ENCODE measurements around the gene FBXO48. TPM values are rescaled to one million over a fixed set of nuclear protein-coding genes. Genes with fewer than 3 reads are reported as not detected.
A peak's percentile ranks its signal among the peaks of the same experiment; 100 is the strongest.
"Not testable (repeated sequence)": the region's sequence is repeated elsewhere in the genome, so short reads cannot be mapped to it uniquely, and the experiment has no call there.

Gene FBXO48
- total RNA-seq, 4 donors from 2014 or later, result 0.24 to 1.3 (median 0.80) TPM

DNA sequence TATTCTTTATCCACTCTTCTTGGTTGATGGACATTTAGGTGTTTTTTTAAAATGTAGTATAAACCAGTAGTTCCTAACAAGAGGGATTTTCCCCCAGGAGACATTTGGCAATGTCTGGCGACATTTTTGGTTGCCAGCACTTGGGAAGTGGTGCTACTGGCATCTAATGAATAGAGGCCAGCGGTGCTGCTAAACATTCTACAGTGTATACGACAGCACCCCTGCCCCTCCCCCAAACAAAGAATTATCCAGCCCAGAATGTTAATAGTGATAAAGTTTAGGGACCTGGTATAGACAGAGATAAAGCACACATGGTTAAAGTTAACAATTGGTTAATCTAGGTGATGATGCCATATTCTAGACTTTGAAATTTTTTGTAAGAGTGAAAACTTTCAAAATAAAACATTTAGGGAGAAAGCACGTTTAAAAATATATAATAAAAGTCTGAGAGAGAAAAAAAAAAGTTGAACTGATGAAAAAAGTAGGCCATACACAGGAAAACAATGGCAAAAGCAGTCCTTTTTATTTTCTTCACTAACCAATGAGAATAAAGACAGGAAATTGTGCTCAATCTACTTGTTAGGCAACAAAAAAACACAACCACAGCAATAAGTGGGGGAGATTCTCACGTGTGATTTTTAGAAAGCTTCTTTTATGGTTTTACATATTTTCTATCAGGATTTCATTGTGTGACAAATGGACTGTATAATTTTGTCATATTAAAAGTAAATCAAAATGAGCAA is 14.8 kb downstream of the FBXO48 start:
- DNase-seq (ENCODE audit: low spot score) (no peak), ATAC-seq (ENCODE audit: low FRiP score) (no peak)
- TF ChIP-seq, protein P1, sequence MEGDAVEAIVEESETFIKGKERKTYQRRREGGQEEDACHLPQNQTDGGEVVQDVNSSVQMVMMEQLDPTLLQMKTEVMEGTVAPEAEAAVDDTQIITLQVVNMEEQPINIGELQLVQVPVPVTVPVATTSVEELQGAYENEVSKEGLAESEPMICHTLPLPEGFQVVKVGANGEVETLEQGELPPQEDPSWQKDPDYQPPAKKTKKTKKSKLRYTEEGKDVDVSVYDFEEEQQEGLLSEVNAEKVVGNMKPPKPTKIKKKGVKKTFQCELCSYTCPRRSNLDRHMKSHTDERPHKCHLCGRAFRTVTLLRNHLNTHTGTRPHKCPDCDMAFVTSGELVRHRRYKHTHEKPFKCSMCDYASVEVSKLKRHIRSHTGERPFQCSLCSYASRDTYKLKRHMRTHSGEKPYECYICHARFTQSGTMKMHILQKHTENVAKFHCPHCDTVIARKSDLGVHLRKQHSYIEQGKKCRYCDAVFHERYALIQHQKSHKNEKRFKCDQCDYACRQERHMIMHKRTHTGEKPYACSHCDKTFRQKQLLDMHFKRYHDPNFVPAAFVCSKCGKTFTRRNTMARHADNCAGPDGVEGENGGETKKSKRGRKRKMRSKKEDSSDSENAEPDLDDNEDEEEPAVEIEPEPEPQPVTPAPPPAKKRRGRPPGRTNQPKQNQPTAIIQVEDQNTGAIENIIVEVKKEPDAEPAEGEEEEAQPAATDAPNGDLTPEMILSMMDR (IDR thresholded peaks at IDR 0.05), result no peak

- DNase-seq (ENCODE audit: low spot score) (no peak), ATAC-seq (ENCODE audit: low FRiP score) (peak; percentile 19)
- TF ChIP-seq, protein P1 (IDR thresholded peaks at IDR 0.05), result no peak
Observed at GRCh38 chr2:68448671-68449653, 18.1 kb downstream of the FBXO48 start.

DNA sequence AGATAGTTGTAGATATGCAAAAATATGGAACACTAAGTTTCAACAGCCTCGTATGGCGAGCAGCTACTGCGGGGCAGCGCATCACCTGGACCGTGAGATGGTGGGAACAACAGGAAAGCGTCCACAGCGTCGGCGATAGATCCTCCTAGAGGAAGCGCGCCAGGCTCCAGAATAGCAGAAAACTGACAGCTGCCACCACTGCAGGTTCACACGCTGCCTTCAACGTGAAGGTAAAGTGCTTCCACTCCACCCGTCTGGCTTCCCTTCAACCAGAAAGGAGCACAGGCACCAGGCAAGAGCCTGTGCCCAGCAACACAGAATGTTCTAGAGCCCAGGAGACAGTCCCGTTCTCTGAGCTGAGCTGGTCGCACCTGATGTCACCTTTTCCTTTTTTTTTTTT is 20.0 kb downstream of the FBXO48 start:
- ATAC-seq (ENCODE audit: low FRiP score) (no peak), DNase-seq (ENCODE audit: low spot score) (no peak)
- TF ChIP-seq, protein P1 (IDR thresholded peaks at IDR 0.05), result no peak

DNA sequence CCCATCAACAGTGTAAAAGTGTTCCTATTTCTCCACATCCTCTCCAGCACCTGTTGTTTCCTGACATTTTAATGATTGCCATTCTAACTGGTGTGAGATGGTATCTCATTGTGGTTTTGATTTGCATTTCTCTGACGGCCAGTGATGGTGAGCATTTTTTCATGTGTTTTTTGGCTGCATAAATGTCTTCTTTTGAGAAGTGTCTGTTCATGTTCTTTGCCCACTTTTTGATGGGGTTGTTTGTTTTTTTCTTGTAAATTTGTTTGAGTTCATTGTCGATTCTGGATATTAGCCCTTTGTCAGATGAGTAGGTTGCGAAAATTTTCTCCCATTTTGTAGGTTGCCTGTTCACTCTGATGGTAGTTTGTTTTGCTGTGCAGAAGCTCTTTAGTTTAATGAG is 20.7 kb downstream of the FBXO48 start:
- DNase-seq (ENCODE audit: low spot score); ATAC-seq (ENCODE audit: low FRiP score): not testable (repeated sequence)

- no peak for DNase-seq (ENCODE audit: low spot score)
Observed at GRCh38 chr2:68441994-68442322, 25.1 kb downstream of the FBXO48 start.

DNA sequence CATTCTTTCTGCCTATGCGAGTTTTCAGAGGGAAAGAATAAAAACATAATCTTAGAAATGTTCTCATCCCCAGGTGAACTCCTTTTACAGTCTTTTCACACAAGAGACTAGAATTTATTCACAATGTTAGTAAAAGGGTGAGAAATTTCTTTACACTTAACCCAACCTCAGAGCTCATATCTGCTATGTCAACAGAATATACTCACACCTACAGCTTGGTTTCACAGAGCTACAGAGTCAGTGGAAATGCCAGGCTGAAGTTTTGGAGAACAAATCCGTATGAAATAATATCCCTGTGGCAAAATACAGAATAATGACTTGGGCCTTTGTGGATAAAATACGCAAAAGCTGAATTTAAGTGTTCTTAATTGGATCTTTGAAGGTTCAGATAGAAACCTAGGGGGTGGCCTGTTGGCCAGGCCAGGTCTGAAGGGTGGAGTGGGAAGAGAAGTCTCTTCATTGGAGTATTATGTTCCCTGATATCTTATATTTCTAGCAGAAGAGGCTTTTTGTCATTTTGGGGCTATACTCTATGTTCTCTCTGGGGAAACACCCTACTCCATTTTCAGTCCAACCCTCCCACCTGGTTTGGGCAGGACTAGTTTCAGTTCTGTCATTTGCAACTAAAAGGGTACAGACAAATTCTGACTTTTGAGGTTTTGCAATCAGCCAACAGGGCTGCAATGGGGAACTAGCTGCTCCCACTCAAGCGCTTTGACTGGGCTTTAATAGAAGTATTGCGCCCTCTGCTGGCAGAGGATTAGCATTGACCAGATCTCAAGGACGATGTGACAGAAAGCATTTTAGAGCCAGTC is 25.7 kb downstream of the FBXO48 start:
- DNase-seq (ENCODE audit: low spot score), result peak; percentile 67
- ATAC-seq (ENCODE audit: low FRiP score), result peak; percentile 92
- TF ChIP-seq, protein P1 (IDR thresholded peaks at IDR 0.05), result peak in 2 of 3 donors; percentile 45 to 77

More at GRCh38 chr2:68441994-68442322, 25.1 kb downstream of the FBXO48 start:
- TF ChIP-seq, protein P1 (IDR thresholded peaks at IDR 0.05), result no peak
- no peak for ATAC-seq (ENCODE audit: low FRiP score)

All from omental fat pad (tissue), 4 donors.